Measurements from ENCODE around the gene SHISAL2A. TPM values are rescaled to one million over a fixed set of nuclear protein-coding genes. Genes with fewer than 3 reads are reported as not detected.

SHISAL2A gene
- total RNA-seq, 1 experiment from 2014 or later: 0.90 TPM

DNA sequence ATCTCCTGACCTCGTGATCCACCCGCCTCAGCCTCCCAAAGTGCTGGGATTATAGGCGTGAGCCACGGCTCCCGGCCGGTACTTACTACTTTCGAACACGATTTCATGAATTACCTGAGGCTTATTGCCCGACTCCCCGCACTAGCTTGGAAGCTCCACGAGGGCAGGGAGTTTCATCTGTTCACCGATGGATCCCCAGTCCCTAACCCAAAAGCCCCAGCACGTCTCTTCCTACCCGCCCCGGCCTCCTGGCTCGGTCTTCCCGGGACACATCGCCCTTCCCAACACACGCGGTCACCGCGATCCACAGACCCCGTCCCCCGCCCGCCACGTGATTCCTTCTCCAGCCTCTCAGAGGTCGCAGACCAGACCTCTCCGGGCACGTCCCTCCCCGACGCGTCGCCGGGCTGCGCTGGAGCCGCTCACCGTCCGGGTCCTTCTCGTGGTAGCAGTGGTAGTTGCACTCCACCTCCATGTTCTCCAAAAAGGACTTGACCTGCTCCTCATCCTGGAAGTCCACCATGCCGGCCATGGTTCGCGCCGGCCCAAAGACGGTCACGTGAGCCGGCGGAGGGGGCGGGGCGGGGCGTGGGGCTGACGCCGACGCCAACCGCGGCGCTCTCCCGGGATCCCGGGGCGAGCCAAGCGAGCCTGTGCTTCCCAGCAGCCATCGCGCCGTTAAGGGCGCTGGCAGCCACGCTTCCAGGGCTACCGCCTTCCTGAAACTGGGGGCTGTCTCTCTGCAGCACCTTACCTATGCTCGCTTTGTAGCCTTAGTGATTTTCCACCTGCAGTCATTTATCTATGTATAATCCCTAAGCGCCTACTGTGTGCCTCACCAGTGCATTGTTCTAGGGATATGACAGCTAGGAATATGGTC lies 65.1 kb downstream of the SHISAL2A start, which contains the start of gene COA7:
Gene COA7, minus strand, starts transcription at position 553 of the 880 bp plus-strand sequence. Its CDS starts 21 bp downstream, at position 532.
- Histone ChIP-seq H3K23me2 (ENCODE audit: insufficient read length, low read depth, low read length, poor library complexity, severe bottlenecking) (peaks cover 10% of the 10 kb centered on the region), H4K20me1 (ENCODE audit: control insufficient read depth, insufficient read depth, insufficient read length) (no peaks in the 10 kb centered on the region), H3K4me1 (ENCODE audit: insufficient read depth, low read length) (no peaks in the 10 kb centered on the region), H3K18ac (ENCODE audit: insufficient read length, low read depth, low read length) (peak within 1 kb of the TSS; percentile 98), H2AFZ (ENCODE audit: low read length) (no peak within 1 kb of the TSS), H3K56ac (ENCODE audit: insufficient read length, low read depth, low read length) (no peak within 1 kb of the TSS), H3K4me2 (ENCODE audit: insufficient read depth, insufficient read length, low read length) (peak within 1 kb of the TSS; percentile 58), H3K79me2 (ENCODE audit: insufficient read depth, low read length) (peaks cover 15% of the 10 kb centered on the region; the same call in 1 of the 2 replicates), H3K79me1 (ENCODE audit: insufficient read depth, low read depth, low read length, poor library complexity, severe bottlenecking) (no peaks in the 10 kb centered on the region), H2BK15ac (ENCODE audit: low read depth, low read length) (no peak within 1 kb of the TSS), H4K91ac (ENCODE audit: insufficient read length, low read depth, low read length) (no peak within 1 kb of the TSS), H3K4ac (ENCODE audit: low read depth, low read length) (no peak within 1 kb of the TSS; the same call in 1 of the 2 replicates), H2BK20ac (ENCODE audit: low read depth, low read length, poor library complexity, severe bottlenecking) (no peak within 1 kb of the TSS), H4K8ac (replicated peaks; ENCODE audit: insufficient read length, low read depth, low read length) (no peak within 1 kb of the TSS), H2BK5ac (ENCODE audit: insufficient read length, low read length) (no peak within 1 kb of the TSS), H2BK12ac (ENCODE audit: insufficient read length, low read depth, low read length) (no peak within 1 kb of the TSS), H3K27ac (ENCODE audit: insufficient read length, low read depth, low read length) (no peak within 1 kb of the TSS), H3T11ph (ENCODE audit: low read length) (no peak within 1 kb of the TSS), H2BK120ac (ENCODE audit: low read depth, low read length, poor library complexity, severe bottlenecking) (no peak within 1 kb of the TSS), H3K14ac (ENCODE audit: insufficient read depth, low read length) (peak within 1 kb of the TSS; percentile 86), H3K27me3 (ENCODE audit: insufficient read depth, low read length) (no peaks in the 10 kb centered on the region), H3K9me3 (ENCODE audit: control insufficient read depth, low read depth, low read length) (no peaks in the 10 kb centered on the region), H3K23ac (ENCODE audit: insufficient read length, low read depth, low read length) (no peak within 1 kb of the TSS), H4K5ac (ENCODE audit: insufficient read length, low read depth, low read length) (peak within 1 kb of the TSS; percentile 9), H2AK5ac (ENCODE audit: insufficient read length, low read length) (no peak within 1 kb of the TSS), H3K9ac (ENCODE audit: extremely low read depth, insufficient read length, low read length) (peak within 1 kb of the TSS; percentile 84)
- Mint-ChIP-seq H3K4me1 (peaks cover 14 to 17% of the 10 kb centered on the region in 2 experiments), H3K9me3 (no peaks in the 10 kb centered on the region; a peak in 1 of 5 replicates), H3K27me3 (ENCODE audit: low read depth) (peaks cover 3% of the 10 kb centered on the region; the same call in 1 of the 2 replicates), H3K27ac (peak within 1 kb of the TSS; percentile 50 to 98 (median 91); a peak in 6 of 7 replicates), H3K36me3 (ENCODE audit: insufficient read depth in 1 of 3, low read depth in 3 of 3) (peaks cover 6 to 28% (median 27%) of the 10 kb centered on the region in 3 experiments; a peak in 6 of 7 replicates), H3K4me3 (peak within 1 kb of the TSS; percentile 93)
- DNase-seq: peak; percentile 85
- WGBS (ENCODE audit: extremely low coverage, insufficient read length, low lambda C conversion rate): no CpG with 5 or more reads among the region's 68 CpGs
- TF ChIP-seq, protein P1, sequence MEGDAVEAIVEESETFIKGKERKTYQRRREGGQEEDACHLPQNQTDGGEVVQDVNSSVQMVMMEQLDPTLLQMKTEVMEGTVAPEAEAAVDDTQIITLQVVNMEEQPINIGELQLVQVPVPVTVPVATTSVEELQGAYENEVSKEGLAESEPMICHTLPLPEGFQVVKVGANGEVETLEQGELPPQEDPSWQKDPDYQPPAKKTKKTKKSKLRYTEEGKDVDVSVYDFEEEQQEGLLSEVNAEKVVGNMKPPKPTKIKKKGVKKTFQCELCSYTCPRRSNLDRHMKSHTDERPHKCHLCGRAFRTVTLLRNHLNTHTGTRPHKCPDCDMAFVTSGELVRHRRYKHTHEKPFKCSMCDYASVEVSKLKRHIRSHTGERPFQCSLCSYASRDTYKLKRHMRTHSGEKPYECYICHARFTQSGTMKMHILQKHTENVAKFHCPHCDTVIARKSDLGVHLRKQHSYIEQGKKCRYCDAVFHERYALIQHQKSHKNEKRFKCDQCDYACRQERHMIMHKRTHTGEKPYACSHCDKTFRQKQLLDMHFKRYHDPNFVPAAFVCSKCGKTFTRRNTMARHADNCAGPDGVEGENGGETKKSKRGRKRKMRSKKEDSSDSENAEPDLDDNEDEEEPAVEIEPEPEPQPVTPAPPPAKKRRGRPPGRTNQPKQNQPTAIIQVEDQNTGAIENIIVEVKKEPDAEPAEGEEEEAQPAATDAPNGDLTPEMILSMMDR (conservative IDR thresholded peaks at IDR 0.05): no peak

Measured in H9 (cell line).